ENCODE data around the gene ZFX. TPM values are rescaled to one million over a fixed set of nuclear protein-coding genes. Genes with fewer than 3 reads are reported as not detected.
A peak's percentile ranks its signal among the peaks of the same experiment; 100 is the strongest.

Gene ZFX
- polyA plus RNA-seq, 10 donors: 14.7 to 31.9 (median 18.2) TPM

GRCh38 chrX:24235084-24235710, 85.7 kb downstream of the ZFX start:
- DNase-seq: no peak

GRCh38 chrX:24241822-24242648, 92.5 kb downstream of the ZFX start:
- DNase-seq: peak in 2 of 3 donors; percentile 37 to 65

- DNase-seq: peak in 2 of 3 donors; percentile 63 to 85
Observed at GRCh38 chrX:24242649-24243175, 93.2 kb downstream of the ZFX start.

- peak in 1 of 3 donors; percentile 63 for DNase-seq
Observed at GRCh38 chrX:24243188-24243587, 93.7 kb downstream of the ZFX start.

GRCh38 chrX:24243692-24244091, 94.2 kb downstream of the ZFX start:
- DNase-seq: peak in 2 of 3 donors; percentile 46 to 70

DNA sequence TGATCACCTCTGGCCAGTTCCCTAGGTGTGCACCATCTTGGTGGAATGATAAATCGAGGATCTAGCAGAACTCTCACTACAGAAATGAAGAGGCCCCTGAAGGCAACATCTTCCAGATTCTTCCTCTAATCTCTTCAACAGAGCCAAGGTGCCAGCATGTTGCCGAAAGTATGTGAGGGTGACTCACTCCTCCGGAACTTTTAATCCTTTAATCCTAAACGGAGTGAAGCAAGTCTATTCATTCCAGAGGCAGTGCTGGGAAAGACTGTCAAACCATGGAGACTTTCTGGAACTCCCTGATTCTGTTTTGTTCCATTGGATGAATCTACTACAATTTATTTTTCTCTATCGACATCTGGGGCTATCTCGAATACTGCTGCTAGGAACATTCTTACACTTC, 95.7 kb downstream of the ZFX start:
- no peak for DNase-seq

- no peak for DNase-seq
Observed at GRCh38 chrX:24248042-24248441, 98.5 kb downstream of the ZFX start.

GRCh38 chrX:24253030-24253429, 103.5 kb downstream of the ZFX start:
- DNase-seq: no peak

DNA sequence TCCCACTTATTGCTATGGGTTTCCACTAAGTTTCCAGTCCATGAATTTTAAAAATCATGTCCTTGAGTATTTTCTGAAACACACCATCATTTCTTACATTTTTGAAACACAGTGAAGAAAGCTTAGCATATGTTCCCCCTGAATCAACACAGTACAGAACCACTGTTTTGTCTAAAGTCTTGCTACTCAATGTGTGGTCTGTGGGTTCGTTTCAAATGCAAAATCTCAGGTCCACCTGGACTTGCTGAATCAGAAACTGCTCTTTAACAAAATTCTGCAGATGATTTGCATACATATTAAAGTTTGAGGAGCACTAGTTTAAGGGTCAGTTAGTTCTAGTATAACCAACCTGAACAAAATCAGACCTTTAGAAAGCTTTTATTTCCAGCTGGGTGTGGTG, 103.9 kb downstream of the ZFX start:
- no peak for DNase-seq

- DNase-seq: no peak
Observed at GRCh38 chrX:24257011-24257410, 107.5 kb downstream of the ZFX start.

- DNase-seq: peak; percentile 41 to 71 (median 62)
Observed at GRCh38 chrX:24259544-24260240, 110.2 kb downstream of the ZFX start.

- DNase-seq: peak; percentile 41 to 58 (median 46)
Observed at GRCh38 chrX:24260842-24261550, 111.5 kb downstream of the ZFX start.

DNA sequence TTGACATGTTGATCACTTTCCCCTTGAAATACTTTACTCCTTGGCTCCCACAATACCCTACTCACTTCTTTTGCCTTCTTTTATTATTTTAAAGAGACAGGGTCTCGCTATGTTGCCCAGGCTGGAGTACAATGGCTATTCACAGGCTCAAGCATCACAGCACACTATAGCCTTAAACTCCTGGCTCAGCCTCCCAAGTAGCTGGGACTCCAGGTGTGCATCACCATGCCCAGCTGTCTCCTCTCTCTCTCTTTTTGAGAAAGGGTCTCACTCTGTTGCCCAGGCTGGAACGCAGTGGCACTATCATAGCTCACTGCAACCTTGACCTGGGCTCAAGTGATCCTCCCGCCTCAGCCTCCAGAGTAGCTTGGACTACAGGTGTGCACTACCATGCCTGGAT, 112.8 kb downstream of the ZFX start:
- DNase-seq: no peak

DNA sequence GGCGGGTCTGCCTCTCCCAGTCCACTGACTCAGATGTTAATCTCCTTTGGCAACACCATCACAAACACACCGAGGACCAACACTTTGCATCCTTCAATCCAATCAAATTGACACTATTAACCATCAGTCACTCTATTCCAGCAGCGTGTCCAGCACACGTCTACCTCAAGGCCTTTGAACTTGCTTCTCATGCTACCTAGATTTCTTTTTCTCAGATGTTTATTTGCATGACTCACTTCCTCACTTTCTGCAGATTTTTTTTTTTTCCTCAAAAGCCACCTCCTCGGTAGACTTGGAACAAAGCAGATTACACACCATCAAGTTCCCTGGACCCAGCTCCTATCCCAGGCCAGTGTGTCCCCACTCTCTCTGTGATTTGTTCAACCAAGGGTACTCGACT, 114.9 kb downstream of the ZFX start:
- DNase-seq: no peak

Other genes starting within 250 kb of the ZFX start
- 10 to 100 TPM; 16.3 to 21.3 (median 18.3) TPM for gene APOO, start 241.8 kb upstream of the ZFX start, polyA plus RNA-seq (ENCODE audit: insufficient read length in 10 of 10)
- under 1 TPM in 2 of 10 donors, not detected in 8; 0.08 to 0.10 TPM for gene CXorf58, start 241.7 kb upstream of the ZFX start, polyA plus RNA-seq (ENCODE audit: insufficient read length in 10 of 10)
- gene KLHL15, start 122.5 kb upstream of the ZFX start, polyA plus RNA-seq (ENCODE audit: insufficient read length in 10 of 10): 10 to 100 TPM in 9 of 10 donors, 1 to 10 TPM in 1; 9.0 to 12.3 (median 11.5) TPM
- 100 to 1,000 TPM in 9 of 10 donors, 10 to 100 TPM in 1; 88.0 to 156 (median 133) TPM for gene EIF2S3, start 94.8 kb upstream of the ZFX start, polyA plus RNA-seq (ENCODE audit: insufficient read length in 10 of 10)
- gene SUPT20HL2, start 164.3 kb downstream of the ZFX start, polyA plus RNA-seq (ENCODE audit: insufficient read length in 10 of 10): under 1 TPM in 9 of 10 donors, not detected in 1; 0.07 to 0.26 (median 0.13) TPM
- gene SUPT20HL1, start 210.9 kb downstream of the ZFX start, polyA plus RNA-seq (ENCODE audit: insufficient read length in 10 of 10): under 1 TPM in 7 of 10 donors, not detected in 3; 0.07 to 0.14 (median 0.09) TPM